K562 (cell line): ENCODE results near the gene NMT1. TPM values are rescaled to one million over a fixed set of nuclear protein-coding genes. Genes with fewer than 3 reads are reported as not detected.

Experiments used
- AFF1 ChIP-seq, 2 experiments: fragments of 450-650 bp; IDR thresholded peaks; 2 replicates each; pipeline ENCODE4 v1.6.1; 2018; ENCODE audit warnings: mild to moderate bottlenecking in 2 of 2, low read depth in 1 of 2; ENCODE audit not compliant: partially characterized antibody in 2 of 2
- ARID2 ChIP-seq: fragments of 450-650 bp; IDR thresholded peaks from 2 replicates; pipeline ENCODE4 v1.6.1; 2017; ENCODE audit warnings: antibody characterized with exemption, mild to moderate bottlenecking
- ARID4B ChIP-seq: sonication (generic); formaldehyde crosslinking; IDR thresholded peaks from 2 replicates; pipeline ENCODE4 v1.8.0; 2022; ENCODE audit warnings: mild to moderate bottlenecking, missing genetic modification reagents
- DPF2 ChIP-seq: fragments of 450-650 bp; IDR thresholded peaks from 2 replicates; pipeline ENCODE4 v1.6.1; 2016
- GABPA ChIP-seq: fragments of 200-800 bp; sonication (Bioruptor generic); conservative IDR thresholded peaks from 2 replicates; pipeline ENCODE4 v1.6.1; 2016; ENCODE audit warnings: low read depth, missing genetic modification characterization, missing compliant biosample characterization
- NEUROD1 ChIP-seq: fragments of 150-350 bp; IDR thresholded peaks from 2 replicates; pipeline ENCODE4 v1.6.1; 2014; ENCODE audit warnings: borderline replicate concordance, low read length, low read depth; ENCODE audit not compliant: partially characterized antibody
- STAT5A ChIP-seq: IDR thresholded peaks from 2 replicates; pipeline ENCODE4 v1.6.1; 2012; ENCODE audit warnings: low read length, inconsistent platforms, borderline replicate concordance
- VEZF1 ChIP-seq: fragments of 200-800 bp; sonication (Bioruptor generic); IDR thresholded peaks from 2 replicates; pipeline ENCODE4 v1.6.1; 2017; ENCODE audit warnings: missing genetic modification characterization, missing compliant biosample characterization
- YY1 ChIP-seq, 3 experiments: IDR thresholded peaks; 2 replicates each; pipeline ENCODE4 v1.6.1; 2011; ENCODE audit warnings: low read length in 2 of 3, mild to moderate bottlenecking in 2 of 3, moderate library complexity in 2 of 3, borderline replicate concordance in 1 of 3, control low read depth in 1 of 3, low read depth in 1 of 3; ENCODE audit not compliant: insufficient read depth in 3 of 3, insufficient replicate concordance in 2 of 3, control insufficient read depth in 1 of 3, insufficient read length in 1 of 3; ENCODE audit errors: extremely low read depth in 1 of 3
- ZNF445 ChIP-seq: fragments of 250-450 bp; sonication (Bioruptor Pico); IDR thresholded peaks from 2 replicates; pipeline ENCODE4 v1.4.0; 2020; ENCODE audit warnings: low read depth, mild to moderate bottlenecking, moderate library complexity
- ZNF507 ChIP-seq: conservative IDR thresholded peaks from 2 replicates; pipeline ENCODE4 v1.6.1; 2017; ENCODE audit warnings: missing genetic modification characterization, missing compliant biosample characterization
- ZNF639 ChIP-seq, 2 experiments: fragments of 200-800 bp in 1 of 2; sonication (Bioruptor generic) in 1 of 2; sonication (generic) in 1 of 2; formaldehyde crosslinking in 1 of 2; IDR thresholded peaks in 1 of 2; conservative IDR thresholded peaks in 1 of 2; 2 replicates each; pipeline versions ENCODE4 v1.5.0 to v1.6.1; 2016 to 2020; ENCODE audit warnings: missing compliant biosample characterization in 1 of 2, missing genetic modification characterization in 1 of 2, missing genetic modification reagents in 1 of 2
- polyA plus RNA-seq, 8 experiments: library from polyadenylated mRNA; depleted of rRNA in 4 of 8; stranded (reverse) in 5 of 8; unstranded in 3 of 8; fragments of >200 nt; fragmentation: Nextera tagmentation in 2 of 8; fragmentation: Illumina TruSeq in 1 of 8; extraction: Ambion mirVana in 2 of 8; extraction: Trizol in 1 of 8; gene quantifications; 2 replicates each; pipeline versions ENCODE4 v1.2.1 to v1.2.3, GENCODE V29; 2011 to 2014; ENCODE audit warnings: inconsistent platforms in 1 of 8, missing spikeins in 1 of 8
- total RNA-seq, 7 experiments: library from RNA; depleted of rRNA in 6 of 7; stranded (reverse); fragments of >200 nt in 6 of 7; fragmentation: Illumina TruSeq in 2 of 7; extraction: Trizol in 2 of 7; gene quantifications; 2 replicates each; pipeline versions ENCODE4 v1.2.1 to v1.2.3, GENCODE V29; 2011 to 2021; ENCODE audit warnings: low replicate concordance in 1 of 7

The NMT1 gene
- total and polyA plus RNA-seq, 9 of the 15 experiments (the other 6 are each of a cell fraction or from before 2014, with no cell fraction given), result 86.7 to 569 (median 213) TPM

- TF ChIP-seq ZNF639 (CRISPR knock-in tag; conservative IDR thresholded peaks at IDR 0.05 in 1 of 2, IDR thresholded peaks at IDR 0.05 in 1 of 2), result no peak
- no peak for TF ChIP-seq GABPA (tag)
- no peak for TF ChIP-seq AFF1 (IDR thresholded peaks at IDR 0.05; ENCODE audit: low read depth in 1 of 2, partially characterized antibody in 2 of 2)
- TF ChIP-seq YY1 (IDR thresholded peaks at IDR 0.05; ENCODE audit: borderline replicate concordance in 1 of 3, control insufficient read depth in 1 of 3, extremely low read depth in 1 of 3, insufficient read depth in 3 of 3, insufficient read length in 1 of 3, insufficient replicate concordance in 2 of 3, low read depth in 1 of 3, low read length in 2 of 3), result peak in 1 of 3 experiments; percentile 36
- peak; percentile 26; the same call in 1 of the 2 replicates for TF ChIP-seq DPF2
- TF ChIP-seq STAT5A, result no peak
- TF ChIP-seq NEUROD1, result no peak
- TF ChIP-seq ZNF445 (CRISPR knock-in tag), result no peak
- no peak for TF ChIP-seq ARID2
- TF ChIP-seq ZNF507 (tag), result no peak
- TF ChIP-seq ARID4B (CRISPR knock-in tag), result peak; percentile 18; the same call in 1 of the 2 replicates
- peak; percentile 8 for TF ChIP-seq VEZF1 (CRISPR knock-in tag)
Observed at GRCh38 chr17:45132572-45133463, 71.7 kb downstream of the NMT1 start (continued).
